Naive B cell (primary cell): ENCODE measurements around the gene PITX1. TPM values are rescaled to one million over a fixed set of nuclear protein-coding genes. Genes with fewer than 3 reads are reported as not detected.

Experiments
- ATAC-seq, 2 donors: fragments of 150-1000 bp; cut with Tn5 transposase; 2 replicates each; pipeline ENCODE4 v1.10.0; 2021; ENCODE audit warnings: low read depth in 2 of 2, mild to moderate bottlenecking in 2 of 2, moderate library complexity in 2 of 2
- DNase-seq: peaks from one replicate; pipeline ENCODE4 v3.0.0; 2022
- H3K27ac Mint-ChIP-seq, 6 donors: one replicate each; pipeline ENCODE4 v1.8.0; 2020 to 2022; ENCODE audit warnings: mild to moderate bottlenecking in 6 of 6, mixed read lengths in 6 of 6, moderate library complexity in 5 of 6, inconsistent platforms in 2 of 6
- H3K27me3 Mint-ChIP-seq, 3 donors: one replicate each; pipeline ENCODE4 v1.8.0; 2021 to 2022; ENCODE audit warnings: mixed read lengths in 3 of 3, mild to moderate bottlenecking in 1 of 3
- H3K36me3 Mint-ChIP-seq, 2 donors: one replicate each; pipeline ENCODE4 v1.8.0; 2020 to 2022; ENCODE audit warnings: mixed read lengths in 2 of 2, inconsistent platforms in 1 of 2, mild to moderate bottlenecking in 1 of 2
- H3K4me1 Mint-ChIP-seq, 3 donors: one replicate each; pipeline ENCODE4 v1.8.0; 2020 to 2022; ENCODE audit warnings: mixed read lengths in 3 of 3, inconsistent platforms in 1 of 3, mild to moderate bottlenecking in 1 of 3, moderate library complexity in 1 of 3
- H3K4me3 Mint-ChIP-seq, 8 donors: one replicate each; pipeline ENCODE4 v1.8.0; 2020 to 2022; ENCODE audit warnings: mild to moderate bottlenecking in 8 of 8, mixed read lengths in 8 of 8, moderate library complexity in 8 of 8, inconsistent platforms in 2 of 8
- H3K9me3 Mint-ChIP-seq, 7 donors: one replicate each; pipeline ENCODE4 v1.8.0; 2020 to 2022; ENCODE audit warnings: mixed read lengths in 7 of 7, mild to moderate bottlenecking in 5 of 7, inconsistent platforms in 2 of 7, moderate library complexity in 1 of 7
- polyA plus RNA-seq, 6 donors: library from polyadenylated mRNA; unstranded; fragments of 300-500 nt; fragmentation: Illumina TruSeq; gene quantifications; one replicate each; pipeline ENCODE4 v1.2.3, GENCODE V29; 2021; ENCODE audit warnings: low read depth in 6 of 6

Gene PITX1
- polyA plus RNA-seq, 6 donors from 2014 or later, result not detected

DNA sequence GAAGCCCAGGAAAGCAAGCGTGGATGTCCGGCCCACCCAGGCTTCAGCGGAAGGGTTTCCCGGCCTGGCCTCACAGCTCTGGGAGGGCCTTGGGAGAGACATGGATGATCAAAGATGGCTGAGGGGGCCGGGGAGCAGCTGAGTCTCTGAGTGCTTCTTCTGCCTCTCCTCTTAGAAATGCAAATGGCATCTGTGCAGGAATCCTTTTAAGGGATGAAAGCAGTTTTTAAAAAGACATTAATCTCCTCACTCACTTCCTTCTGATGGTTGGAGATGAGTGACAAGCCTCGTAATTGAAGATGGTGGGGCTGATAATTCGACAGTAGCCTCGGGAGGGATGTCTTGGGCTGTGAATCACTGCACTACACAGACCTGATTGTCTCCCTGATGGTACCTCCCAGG, 24.3 kb upstream of the PITX1 start:
- no peak overlapping the region for H3K27ac Mint-ChIP-seq
- peaks cover 0 to 2% (median 0%) of the 10 kb centered on the region in 7 donors for H3K9me3 Mint-ChIP-seq
- H3K27me3 Mint-ChIP-seq, result peaks cover 33 to 67% (median 36%) of the 10 kb centered on the region in 3 donors
- DNase-seq (no peak), ATAC-seq (no peak)
- no peaks in the 10 kb centered on the region for H3K36me3 Mint-ChIP-seq
- H3K4me1 Mint-ChIP-seq, result peaks cover 15 to 16% (median 15%) of the 10 kb centered on the region in 3 donors
- H3K4me3 Mint-ChIP-seq, result no peak overlapping the region

DNA sequence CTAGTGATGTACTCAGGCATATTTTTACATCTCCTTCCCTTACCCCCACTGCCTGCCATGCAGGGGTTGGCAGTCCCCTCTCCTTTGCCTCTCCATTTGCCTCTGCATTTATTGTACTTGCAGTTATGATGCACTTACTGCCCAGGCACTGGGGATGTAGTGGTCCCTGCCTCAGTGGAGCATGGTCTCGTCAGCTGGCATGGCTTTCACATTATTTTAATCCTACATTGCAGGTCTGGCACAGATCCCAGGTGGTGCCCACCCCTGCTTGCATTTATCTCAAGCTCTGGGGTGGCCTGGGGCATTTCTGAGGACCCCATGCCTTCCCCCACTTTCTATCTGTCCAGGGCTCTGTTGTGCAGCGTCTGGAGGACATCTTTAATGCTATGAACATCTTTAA, 23.2 kb upstream of the PITX1 start:
- no peak overlapping the region for H3K4me3 Mint-ChIP-seq
- H3K4me1 Mint-ChIP-seq, result peaks cover 26 to 27% (median 26%) of the 10 kb centered on the region in 3 donors
- no peak for ATAC-seq
- peaks cover 0 to 2% (median 0%) of the 10 kb centered on the region in 7 donors for H3K9me3 Mint-ChIP-seq
- H3K36me3 Mint-ChIP-seq, result no peaks in the 10 kb centered on the region
- H3K27ac Mint-ChIP-seq, result no peak overlapping the region
- no peak for DNase-seq
- H3K27me3 Mint-ChIP-seq, result peaks cover 37 to 65% (median 43%) of the 10 kb centered on the region in 3 donors

DNA sequence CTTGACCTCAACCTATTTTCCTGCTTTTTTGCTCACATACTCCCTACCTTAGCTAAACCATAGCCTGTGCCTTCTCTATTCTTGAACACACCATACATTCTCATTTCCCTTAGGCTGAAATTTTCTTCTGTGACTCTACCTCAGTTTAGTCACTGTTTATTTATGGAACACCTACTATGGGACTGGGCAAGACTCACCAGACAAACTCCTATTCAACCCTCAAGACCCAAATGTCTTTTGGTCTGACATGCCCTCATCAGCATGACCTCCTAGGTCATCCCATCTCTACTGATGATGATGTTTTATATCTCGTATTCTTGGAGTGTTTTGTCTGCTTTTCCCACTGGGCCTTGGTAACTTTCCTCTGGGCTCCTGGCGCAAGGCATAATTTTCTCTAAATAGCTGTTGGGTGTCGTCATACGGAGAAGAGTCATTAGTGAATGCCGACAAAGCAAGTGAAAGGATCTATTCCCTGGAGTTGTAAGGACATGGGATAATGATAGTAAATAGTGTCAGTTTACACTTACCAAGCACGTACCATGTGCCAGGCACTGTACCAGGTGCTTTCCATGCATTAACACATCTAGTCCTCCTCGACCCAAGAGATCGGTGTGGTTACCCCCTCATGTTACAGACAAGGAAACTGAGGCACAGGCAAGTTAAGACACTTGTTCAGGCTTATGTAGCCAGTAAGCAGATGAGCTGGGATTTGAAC, 22.4 kb upstream of the PITX1 start:
- DNase-seq, result no peak
- peak overlapping the region in 2 of 6 donors; percentile 54 for H3K27ac Mint-ChIP-seq
- no peak for ATAC-seq
- peaks cover 0 to 2% (median 0%) of the 10 kb centered on the region in 7 donors for H3K9me3 Mint-ChIP-seq
- peak overlapping the region in 2 of 8 donors; percentile 7 to 54 for H3K4me3 Mint-ChIP-seq
- no peaks in the 10 kb centered on the region for H3K36me3 Mint-ChIP-seq
- H3K27me3 Mint-ChIP-seq, result peaks cover 43 to 65% (median 49%) of the 10 kb centered on the region in 3 donors
- H3K4me1 Mint-ChIP-seq, result peaks cover 31 to 34% (median 33%) of the 10 kb centered on the region in 3 donors

DNA sequence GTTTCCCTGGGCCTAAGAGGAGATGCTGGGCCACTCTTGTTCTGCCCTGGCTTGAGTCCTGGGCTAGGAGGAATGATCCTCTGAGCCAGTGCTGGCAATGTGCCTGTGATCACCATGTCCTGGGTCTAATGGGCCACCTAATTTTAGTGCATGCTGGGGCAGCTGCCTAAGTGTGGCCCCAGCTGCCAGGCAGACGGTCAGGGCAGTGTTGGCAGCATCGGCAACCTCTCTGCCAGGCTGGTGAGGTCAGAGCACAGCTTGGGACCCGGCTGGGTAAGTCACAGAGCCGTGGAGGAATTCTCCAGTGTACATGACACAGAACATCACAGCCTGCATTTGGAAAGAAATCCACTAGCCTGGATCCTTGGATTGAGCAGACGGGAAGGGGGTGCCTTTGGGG, 21.4 kb upstream of the PITX1 start:
- Mint-ChIP-seq H3K4me3 (no peak overlapping the region), H3K36me3 (peaks cover 6 to 8% of the 10 kb centered on the region in 2 donors), H3K9me3 (peaks cover 0 to 2% (median 0%) of the 10 kb centered on the region in 7 donors), H3K27ac (no peak overlapping the region), H3K4me1 (peaks cover 39 to 44% (median 44%) of the 10 kb centered on the region in 3 donors), H3K27me3 (peaks cover 45 to 65% (median 49%) of the 10 kb centered on the region in 3 donors)
- ATAC-seq, result no peak
- no peak for DNase-seq

DNA sequence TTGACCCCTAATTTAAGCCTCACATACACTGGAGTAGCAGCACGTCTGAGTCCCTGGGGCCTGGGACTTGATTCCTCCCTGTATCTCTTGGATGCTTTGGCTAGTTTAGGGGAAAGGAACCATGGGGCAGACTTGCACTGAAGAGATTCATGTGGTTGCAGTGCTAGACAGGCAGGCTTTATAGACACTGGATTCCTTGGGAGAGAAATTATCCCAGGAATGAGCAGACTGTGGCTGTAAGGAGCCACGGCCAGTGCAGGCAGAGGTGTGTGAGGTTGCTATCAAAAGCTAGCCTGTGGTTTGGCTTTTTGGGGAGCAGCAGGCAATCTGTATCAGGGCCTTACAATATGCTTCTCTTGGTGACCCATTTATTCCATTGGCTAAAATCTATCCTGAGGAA, 20.5 kb upstream of the PITX1 start:
- peaks cover 45 to 52% (median 49%) of the 10 kb centered on the region in 3 donors for H3K4me1 Mint-ChIP-seq

DNA sequence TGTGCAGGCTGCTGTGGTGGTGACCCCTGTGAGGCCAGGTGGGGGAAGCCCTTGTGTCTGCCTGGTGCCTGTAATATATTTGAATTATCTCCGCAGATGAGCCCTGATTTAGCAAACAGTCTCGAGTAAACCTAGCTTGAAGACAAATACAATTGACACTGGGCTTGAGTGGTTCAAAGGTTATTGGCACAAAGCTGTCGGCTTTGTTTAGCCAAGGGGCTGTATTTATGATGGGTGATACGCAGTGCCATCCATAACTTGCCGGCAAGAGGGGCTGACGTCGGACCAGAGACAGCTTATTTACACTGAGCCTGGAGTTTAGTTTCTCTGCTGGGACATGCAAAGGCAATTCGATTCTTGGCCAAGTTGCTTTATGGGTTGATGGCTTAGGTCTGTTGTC, 20.0 kb upstream of the PITX1 start:
- H3K27ac Mint-ChIP-seq, result peak overlapping the region; percentile 72 to 98 (median 90)
- H3K4me1 Mint-ChIP-seq, result peaks cover 50 to 58% (median 51%) of the 10 kb centered on the region in 3 donors
- H3K27me3 Mint-ChIP-seq, result peaks cover 51 to 65% (median 53%) of the 10 kb centered on the region in 3 donors
- peaks cover 0 to 2% (median 0%) of the 10 kb centered on the region in 7 donors for H3K9me3 Mint-ChIP-seq
- no peak for ATAC-seq
- DNase-seq, result no peak
- peaks cover 6 to 8% of the 10 kb centered on the region in 2 donors for H3K36me3 Mint-ChIP-seq
- H3K4me3 Mint-ChIP-seq, result peak overlapping the region in 7 of 8 donors; percentile 47 to 91 (median 84)

More for the DNA sequence above, 20.5 kb upstream of the PITX1 start:
- peak overlapping the region in 4 of 8 donors; percentile 56 to 91 (median 74) for H3K4me3 Mint-ChIP-seq
- peaks cover 6 to 8% of the 10 kb centered on the region in 2 donors for H3K36me3 Mint-ChIP-seq
- peaks cover 0 to 2% (median 0%) of the 10 kb centered on the region in 7 donors for H3K9me3 Mint-ChIP-seq
- ATAC-seq (no peak), DNase-seq (no peak)
- H3K27me3 Mint-ChIP-seq, result peaks cover 50 to 65% (median 51%) of the 10 kb centered on the region in 3 donors
- H3K27ac Mint-ChIP-seq, result peak overlapping the region in 4 of 6 donors; percentile 0 to 86 (median 77)

DNA sequence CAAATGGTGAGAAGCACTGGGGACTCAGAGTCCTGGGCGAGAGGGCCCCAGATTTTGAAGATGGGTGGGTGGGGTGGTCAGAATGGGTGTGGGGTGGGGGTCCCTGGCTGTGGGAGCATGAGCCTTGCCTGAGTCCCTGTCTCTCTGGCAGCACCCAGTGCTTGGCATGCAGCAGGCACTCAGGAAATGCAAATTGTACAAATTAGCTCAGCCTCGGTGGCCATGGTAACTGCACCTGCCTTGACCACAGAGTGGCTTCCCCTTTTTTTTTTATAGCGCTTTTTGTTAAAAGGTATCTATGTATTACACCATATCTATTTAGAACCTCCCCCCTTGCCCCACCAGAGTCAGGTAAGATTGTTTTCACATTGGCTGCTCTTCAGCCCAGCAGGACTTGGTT, 19.2 kb upstream of the PITX1 start:
- peaks cover 52 to 65% (median 53%) of the 10 kb centered on the region in 3 donors for H3K27me3 Mint-ChIP-seq
- peak overlapping the region; percentile 54 to 91 (median 86) for H3K4me3 Mint-ChIP-seq

DNA sequence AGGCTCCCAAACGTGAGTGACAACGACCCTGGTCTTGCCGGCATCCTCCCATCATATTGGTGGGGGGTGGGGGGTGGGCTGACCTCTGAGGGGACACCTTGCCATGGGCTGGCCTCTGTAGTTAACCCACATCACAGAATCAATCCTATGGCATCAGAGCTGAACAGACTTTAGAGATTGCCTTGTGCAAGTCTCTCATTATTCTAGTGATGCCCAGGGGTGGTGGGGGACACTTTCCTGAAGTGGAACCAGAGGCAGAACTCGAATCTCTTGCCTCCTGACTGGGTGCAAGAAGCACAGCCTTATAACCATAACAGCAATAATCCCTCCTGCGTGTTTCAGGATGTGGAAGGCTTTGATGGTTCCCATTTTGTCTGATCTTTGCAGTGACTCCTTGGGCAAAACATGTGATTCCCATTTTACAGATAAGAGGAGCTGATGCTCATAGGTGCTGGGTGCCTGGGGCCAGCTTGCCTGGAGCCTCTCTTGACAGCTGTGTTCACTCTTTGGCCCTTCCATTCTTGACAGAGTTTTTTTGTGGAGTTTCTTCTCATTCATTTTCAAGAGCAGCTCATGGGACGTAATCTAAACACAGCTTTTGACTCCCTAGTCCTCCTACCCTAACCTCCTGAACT, 18.6 kb upstream of the PITX1 start:
- DNase-seq (no peak), ATAC-seq (peak in 1 of 2 donors; percentile 7)
- peaks cover 6 to 15% of the 10 kb centered on the region in 2 donors for H3K36me3 Mint-ChIP-seq
- peaks cover 0 to 2% (median 0%) of the 10 kb centered on the region in 7 donors for H3K9me3 Mint-ChIP-seq
- H3K27me3 Mint-ChIP-seq, result peaks cover 51 to 65% (median 53%) of the 10 kb centered on the region in 3 donors
- H3K27ac Mint-ChIP-seq, result peak overlapping the region; percentile 82 to 98 (median 90)
- H3K4me3 Mint-ChIP-seq, result peak overlapping the region in 7 of 8 donors; percentile 56 to 91 (median 87)
- peaks cover 50 to 62% (median 57%) of the 10 kb centered on the region in 3 donors for H3K4me1 Mint-ChIP-seq

More for the DNA sequence above, 19.2 kb upstream of the PITX1 start:
- H3K27ac Mint-ChIP-seq, result peak overlapping the region; percentile 82 to 98 (median 90)
- ATAC-seq (peak; percentile 94 to 95), DNase-seq (peak; percentile 90)
- peaks cover 6 to 9% of the 10 kb centered on the region in 2 donors for H3K36me3 Mint-ChIP-seq
- H3K9me3 Mint-ChIP-seq, result peaks cover 0 to 2% (median 0%) of the 10 kb centered on the region in 7 donors
- peaks cover 50 to 62% (median 51%) of the 10 kb centered on the region in 3 donors for H3K4me1 Mint-ChIP-seq

DNA sequence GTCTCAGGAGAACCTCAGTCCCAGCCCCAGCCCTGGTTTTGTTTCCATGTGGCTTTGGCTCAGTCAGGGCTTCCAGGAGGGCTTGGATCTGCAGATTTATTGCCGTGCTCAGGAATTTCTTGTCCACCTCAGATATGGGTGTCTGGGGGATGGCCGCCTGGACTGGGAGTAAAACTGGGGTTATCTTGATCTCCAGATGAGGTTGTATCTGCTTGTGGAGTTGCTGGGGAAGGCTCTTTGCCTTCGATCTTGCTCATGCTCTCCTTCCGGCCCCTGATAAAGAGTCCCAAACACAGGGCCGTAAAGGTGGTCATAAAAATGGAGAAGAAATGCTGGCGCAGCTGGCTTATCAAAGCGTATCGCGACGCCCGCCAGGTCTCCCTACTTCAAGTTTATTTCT, 17.8 kb upstream of the PITX1 start:
- H3K27me3 Mint-ChIP-seq, result peaks cover 52 to 67% (median 61%) of the 10 kb centered on the region in 3 donors
- H3K4me1 Mint-ChIP-seq, result peaks cover 50 to 62% (median 59%) of the 10 kb centered on the region in 3 donors

DNA sequence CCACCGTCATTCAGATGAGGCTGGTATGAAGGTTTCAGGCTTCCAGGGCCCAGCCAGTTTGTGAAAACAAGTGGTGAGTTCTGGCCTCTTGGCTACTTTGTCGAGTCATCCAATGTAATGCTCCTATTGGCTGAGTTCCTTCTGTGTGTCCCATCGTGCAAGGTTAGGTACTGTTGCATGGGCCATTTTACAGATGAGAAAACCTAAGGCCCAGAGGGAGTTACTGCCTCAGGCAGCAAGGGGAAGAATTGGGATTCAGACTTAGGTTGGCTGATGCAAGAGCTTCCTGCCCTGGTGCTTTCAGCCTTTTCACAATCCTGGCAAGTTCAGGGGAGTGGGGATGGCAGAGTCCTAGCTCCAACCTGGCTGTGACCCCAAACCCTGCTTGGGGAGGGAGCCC, 17.4 kb upstream of the PITX1 start:
- H3K27ac Mint-ChIP-seq, result peak overlapping the region in 4 of 6 donors; percentile 49 to 91 (median 72)
- H3K4me1 Mint-ChIP-seq, result peaks cover 50 to 62% (median 59%) of the 10 kb centered on the region in 3 donors
- H3K4me3 Mint-ChIP-seq, result peak overlapping the region in 7 of 8 donors; percentile 4 to 80 (median 42)
- H3K9me3 Mint-ChIP-seq, result peaks cover 0 to 2% (median 0%) of the 10 kb centered on the region in 7 donors
- H3K27me3 Mint-ChIP-seq, result peaks cover 55 to 68% (median 65%) of the 10 kb centered on the region in 3 donors
- ATAC-seq, result no peak
- peaks cover 6 to 15% of the 10 kb centered on the region in 2 donors for H3K36me3 Mint-ChIP-seq
- DNase-seq, result no peak

More for the DNA sequence above, 17.8 kb upstream of the PITX1 start:
- Mint-ChIP-seq H3K9me3 (peaks cover 0 to 2% (median 0%) of the 10 kb centered on the region in 7 donors), H3K4me3 (peak overlapping the region in 6 of 8 donors; percentile 6 to 80 (median 38)), H3K36me3 (peaks cover 6 to 15% of the 10 kb centered on the region in 2 donors), H3K27ac (peak overlapping the region in 5 of 6 donors; percentile 28 to 91 (median 74))
- ATAC-seq (no peak), DNase-seq (no peak)

DNA sequence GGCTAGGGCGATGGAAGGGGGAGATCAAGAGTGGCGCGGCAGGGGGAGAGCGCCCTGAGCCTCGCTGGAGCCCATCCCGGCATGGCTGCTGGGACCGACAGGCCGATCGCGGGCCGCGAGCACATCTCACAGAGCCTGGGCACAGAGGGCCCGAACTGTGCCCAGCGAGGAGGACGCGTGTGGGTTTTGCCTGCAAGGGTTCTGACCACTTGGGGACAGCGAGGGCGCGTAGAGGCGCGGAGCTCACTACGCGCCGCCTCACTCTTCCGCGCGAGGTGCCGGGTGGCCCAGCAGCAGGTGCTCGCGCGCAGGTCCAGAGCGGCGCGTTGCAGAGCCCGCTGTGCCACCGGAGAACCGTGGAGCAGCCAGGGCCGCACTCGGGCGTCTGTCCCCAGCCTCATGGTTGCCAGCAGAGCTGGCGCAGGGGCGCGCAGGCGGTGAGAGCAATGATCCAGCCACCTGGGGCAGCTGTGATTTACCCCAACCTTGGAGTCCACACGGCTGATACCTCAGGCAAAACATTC, 16.3 kb upstream of the PITX1 start:
- Mint-ChIP-seq H3K36me3 (peaks cover 6 to 15% of the 10 kb centered on the region in 2 donors), H3K4me3 (peak overlapping the region; percentile 4 to 76 (median 59)), H3K27ac (peak overlapping the region in 3 of 6 donors; percentile 21 to 69 (median 67)), H3K4me1 (peaks cover 47 to 62% (median 61%) of the 10 kb centered on the region in 3 donors), H3K27me3 (peaks cover 63 to 75% (median 74%) of the 10 kb centered on the region in 3 donors), H3K9me3 (peaks cover 0 to 2% (median 0%) of the 10 kb centered on the region in 7 donors)
- no peak for DNase-seq
- peak in 1 of 2 donors; percentile 9 for ATAC-seq

DNA sequence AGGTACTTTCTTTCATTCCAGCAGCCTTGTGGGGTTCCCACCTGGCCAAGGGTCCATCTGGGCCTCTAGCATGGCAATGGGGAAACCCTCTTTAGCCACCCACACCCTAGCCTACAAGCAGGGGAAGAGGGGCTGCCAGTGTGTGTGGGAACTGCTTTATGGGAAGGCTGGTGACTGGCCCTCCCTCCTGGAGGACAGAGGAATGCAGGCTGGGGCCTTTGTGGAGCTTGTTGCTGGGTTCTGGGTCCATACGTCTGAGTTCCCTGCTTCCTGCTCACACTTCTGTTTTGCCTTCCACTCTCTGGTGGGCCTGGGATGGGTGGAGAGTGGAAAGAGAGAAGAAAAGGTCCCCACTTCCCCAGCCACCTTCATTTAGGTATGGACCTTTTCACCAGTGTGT, 14.9 kb upstream of the PITX1 start:
- no peak for ATAC-seq
- Mint-ChIP-seq H3K4me3 (peak overlapping the region in 1 of 8 donors; percentile 40), H3K27me3 (peaks cover 74 to 88% (median 88%) of the 10 kb centered on the region in 3 donors), H3K27ac (peak overlapping the region in 1 of 6 donors; percentile 24), H3K4me1 (peaks cover 40 to 55% (median 53%) of the 10 kb centered on the region in 3 donors), H3K36me3 (peaks cover 6 to 15% of the 10 kb centered on the region in 2 donors), H3K9me3 (peaks cover 0 to 2% (median 0%) of the 10 kb centered on the region in 7 donors)
- no peak for DNase-seq

DNA sequence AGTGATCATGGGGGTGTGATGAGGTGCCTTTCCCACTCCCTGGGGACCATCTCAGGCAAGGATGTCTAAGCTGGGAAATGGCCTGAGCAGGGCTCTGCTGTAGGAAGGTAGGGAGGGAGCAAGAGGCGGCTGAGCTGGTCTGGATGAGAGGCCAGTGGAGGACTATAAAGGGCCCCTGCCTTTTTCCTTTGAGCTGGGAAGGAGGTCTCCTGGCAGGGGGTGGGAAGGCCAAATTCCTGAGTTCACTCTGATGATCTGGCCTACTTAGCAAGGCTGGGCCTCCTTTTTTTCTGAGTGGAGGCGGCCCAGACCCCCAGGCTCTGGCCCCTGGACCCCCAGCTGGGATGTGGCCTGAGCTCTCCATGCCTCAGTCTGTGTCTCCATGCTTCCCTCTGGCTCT, 14.3 kb upstream of the PITX1 start:
- ATAC-seq, result no peak
- H3K27me3 Mint-ChIP-seq, result peaks cover 77 to 95% (median 94%) of the 10 kb centered on the region in 3 donors
- H3K4me1 Mint-ChIP-seq, result peaks cover 34 to 48% (median 47%) of the 10 kb centered on the region in 3 donors
- H3K36me3 Mint-ChIP-seq, result peaks cover 6 to 15% of the 10 kb centered on the region in 2 donors
- no peak for DNase-seq
- H3K27ac Mint-ChIP-seq, result no peak overlapping the region
- no peak overlapping the region for H3K4me3 Mint-ChIP-seq
- peaks cover 0 to 2% (median 0%) of the 10 kb centered on the region in 7 donors for H3K9me3 Mint-ChIP-seq
